ENCODE results near the gene NAXD.

Gene NAXD

GRCh38 chr13:110650436-110650835 is 35.1 kb downstream of the NAXD start:
- Histone ChIP-seq H2AFZ (ENCODE audit: low read length) (no peak overlapping the region), H3K27me3 (replicated peaks; ENCODE audit: insufficient read depth, low read length) (no peaks in the 10 kb centered on the region), H3K9ac (ENCODE audit: low read length) (no peak overlapping the region), H3K4me2 (ENCODE audit: low read depth, low read length) (no peak overlapping the region), H3K9me3 (replicated peaks; ENCODE audit: insufficient read depth, low read length) (no peaks in the 10 kb centered on the region), H3K27ac (ENCODE audit: low read length) (no peak overlapping the region), H3K4me3 (ENCODE audit: low read length) (no peak overlapping the region), H4K20me1 (ENCODE audit: insufficient read depth, low read length) (no peaks in the 10 kb centered on the region), H3K36me3 (replicated peaks; ENCODE audit: insufficient read depth, low read length) (0 out of 2 replicates have a peak, but pooled peaks cover under 1% of the 10 kb centered on the region), H3K4me1 (ENCODE audit: low read length) (no peaks in the 10 kb centered on the region), H3K79me2 (ENCODE audit: low read length) (no peaks in the 10 kb centered on the region), H3F3A (ENCODE audit: insufficient read depth, low read length) (no peaks in the 10 kb centered on the region), H3K9me2 (replicated peaks; ENCODE audit: insufficient read depth, low read length) (no peaks in the 10 kb centered on the region)
- no peak for DNase-seq
- no peak for TF ChIP-seq EZH2phosphoT487 (IDR thresholded peaks at IDR 0.05; ENCODE audit: low read length)

- H2AFZ ChIP-seq (ENCODE audit: low read length), result no peak overlapping the region
- no peak overlapping the region for H3K4me2 ChIP-seq (ENCODE audit: low read depth, low read length)
- 0 out of 2 replicates have a peak, but pooled peaks cover 4% of the 10 kb centered on the region for H3K36me3 ChIP-seq (replicated peaks; ENCODE audit: insufficient read depth, low read length)
- H3K9me2 ChIP-seq (replicated peaks; ENCODE audit: insufficient read depth, low read length), result no peaks in the 10 kb centered on the region
- no peaks in the 10 kb centered on the region for H3F3A ChIP-seq (ENCODE audit: insufficient read depth, low read length)
- TF ChIP-seq EZH2phosphoT487 (IDR thresholded peaks at IDR 0.05; ENCODE audit: low read length), result no peak
- TF ChIP-seq CTCF (IDR thresholded peaks at IDR 0.05; ENCODE audit: low read length), result no peak
- no peak for TF ChIP-seq EZH2 (optimal IDR thresholded peaks at IDR 0.05; ENCODE audit: low read depth, low read length)
- no peaks in the 10 kb centered on the region for H3K4me1 ChIP-seq (ENCODE audit: low read length)
- H3K79me2 ChIP-seq (ENCODE audit: low read length), result no peaks in the 10 kb centered on the region
- no peak overlapping the region for H3K4me3 ChIP-seq (ENCODE audit: low read length)
- H3K27me3 ChIP-seq (replicated peaks; ENCODE audit: insufficient read depth, low read length), result no peaks in the 10 kb centered on the region
- DNase-seq, result no peak
- H3K27ac ChIP-seq (ENCODE audit: low read length), result no peak overlapping the region
- H4K20me1 ChIP-seq (ENCODE audit: insufficient read depth, low read length), result no peaks in the 10 kb centered on the region
- no peaks in the 10 kb centered on the region for H3K9me3 ChIP-seq (replicated peaks; ENCODE audit: insufficient read depth, low read length)
- H3K9ac ChIP-seq (ENCODE audit: low read length), result no peak overlapping the region
These were observed 35.9 kb downstream of the NAXD start for GRCh38 chr13:110651271-110651670.

- Histone ChIP-seq H3K4me2 (ENCODE audit: low read depth, low read length) (no peak overlapping the region), H3K9ac (ENCODE audit: low read length) (no peak overlapping the region), H3K9me2 (replicated peaks; ENCODE audit: insufficient read depth, low read length) (no peaks in the 10 kb centered on the region), H3K4me3 (ENCODE audit: low read length) (no peak overlapping the region), H3K27me3 (replicated peaks; ENCODE audit: insufficient read depth, low read length) (no peaks in the 10 kb centered on the region), H3K27ac (ENCODE audit: low read length) (no peak overlapping the region), H3F3A (ENCODE audit: insufficient read depth, low read length) (no peaks in the 10 kb centered on the region), H3K9me3 (replicated peaks; ENCODE audit: insufficient read depth, low read length) (no peaks in the 10 kb centered on the region), H2AFZ (ENCODE audit: low read length) (no peak overlapping the region), H3K79me2 (ENCODE audit: low read length) (no peaks in the 10 kb centered on the region), H3K4me1 (ENCODE audit: low read length) (no peaks in the 10 kb centered on the region), H4K20me1 (ENCODE audit: insufficient read depth, low read length) (no peaks in the 10 kb centered on the region), H3K36me3 (replicated peaks; ENCODE audit: insufficient read depth, low read length) (0 out of 2 replicates have a peak, but pooled peaks cover 4% of the 10 kb centered on the region)
- TF ChIP-seq EZH2 (optimal IDR thresholded peaks at IDR 0.05; ENCODE audit: low read depth, low read length) (no peak), CTCF (IDR thresholded peaks at IDR 0.05; ENCODE audit: low read length) (no peak), EZH2phosphoT487 (IDR thresholded peaks at IDR 0.05; ENCODE audit: low read length) (no peak)
- DNase-seq, result no peak
These were observed 36.4 kb downstream of the NAXD start for GRCh38 chr13:110651726-110652230.

- H3K27me3 ChIP-seq (replicated peaks; ENCODE audit: insufficient read depth, low read length), result no peaks in the 10 kb centered on the region
- no peaks in the 10 kb centered on the region for H3K9me3 ChIP-seq (replicated peaks; ENCODE audit: insufficient read depth, low read length)
- no peaks in the 10 kb centered on the region for H3K4me1 ChIP-seq (ENCODE audit: low read length)
- no peak overlapping the region for H3K27ac ChIP-seq (ENCODE audit: low read length)
- H3K9ac ChIP-seq (ENCODE audit: low read length), result no peak overlapping the region
- DNase-seq, result no peak
- H3K4me2 ChIP-seq (ENCODE audit: low read depth, low read length), result no peak overlapping the region
- no peaks in the 10 kb centered on the region for H3K79me2 ChIP-seq (ENCODE audit: low read length)
- TF ChIP-seq CTCF (IDR thresholded peaks at IDR 0.05; ENCODE audit: low read length), result no peak
- no peak for TF ChIP-seq EZH2phosphoT487 (IDR thresholded peaks at IDR 0.05; ENCODE audit: low read length)
- no peak for TF ChIP-seq EZH2 (optimal IDR thresholded peaks at IDR 0.05; ENCODE audit: low read depth, low read length)
- H4K20me1 ChIP-seq (ENCODE audit: insufficient read depth, low read length), result no peaks in the 10 kb centered on the region
- no peak overlapping the region for H3K4me3 ChIP-seq (ENCODE audit: low read length)
- no peaks in the 10 kb centered on the region for H3F3A ChIP-seq (ENCODE audit: insufficient read depth, low read length)
- H3K9me2 ChIP-seq (replicated peaks; ENCODE audit: insufficient read depth, low read length), result no peaks in the 10 kb centered on the region
- H3K36me3 ChIP-seq (replicated peaks; ENCODE audit: insufficient read depth, low read length), result 0 out of 2 replicates have a peak, but pooled peaks cover 4% of the 10 kb centered on the region
- H2AFZ ChIP-seq (ENCODE audit: low read length), result no peak overlapping the region
These were observed 36.9 kb downstream of the NAXD start for GRCh38 chr13:110652231-110652730.
